GM13976 (cell line): ENCODE measurements around the gene OR13J1.

Source experiments
- DNase-seq: peaks from one replicate; pipeline ENCODE4 v3.0.0; 2012; ENCODE audit warnings: low spot score
- CTCF ChIP-seq: IDR thresholded peaks from 2 replicates; pipeline ENCODE4 v1.5.1; 2012; ENCODE audit warnings: borderline replicate concordance, mild to moderate bottlenecking; ENCODE audit not compliant: insufficient read depth; ENCODE audit errors: extremely low read depth, missing control alignments, control extremely low read depth
- in situ Hi-C: fragments of 300-500 bp; cut with MboI; formaldehyde crosslinking; loops from one replicate; pipeline ENCODE4 v1.12.0; 2022; ENCODE audit warnings: low sequenced_read_pairs, mixed read lengths, inconsistent platforms; ENCODE audit not compliant: unreplicated experiment

The OR13J1 gene

GRCh38 chr9:35867538-35867937 lies 2.7 kb downstream of the OR13J1 start:
- in situ Hi-C loops = no loop called here
- no peak for DNase-seq
- TF ChIP-seq CTCF = no peak

- DNase-seq = no peak
- no peak for TF ChIP-seq CTCF
These were observed 5.4 kb downstream of the OR13J1 start for GRCh38 chr9:35864695-35865255.

GRCh38 chr9:35863583-35863982 lies 6.6 kb downstream of the OR13J1 start:
- TF ChIP-seq CTCF = no peak
- in situ Hi-C loops = no loop called here
- no peak for DNase-seq

More at GRCh38 chr9:35864695-35865255, 5.4 kb downstream of the OR13J1 start:
- in situ Hi-C loops = no loop called here

DNA sequence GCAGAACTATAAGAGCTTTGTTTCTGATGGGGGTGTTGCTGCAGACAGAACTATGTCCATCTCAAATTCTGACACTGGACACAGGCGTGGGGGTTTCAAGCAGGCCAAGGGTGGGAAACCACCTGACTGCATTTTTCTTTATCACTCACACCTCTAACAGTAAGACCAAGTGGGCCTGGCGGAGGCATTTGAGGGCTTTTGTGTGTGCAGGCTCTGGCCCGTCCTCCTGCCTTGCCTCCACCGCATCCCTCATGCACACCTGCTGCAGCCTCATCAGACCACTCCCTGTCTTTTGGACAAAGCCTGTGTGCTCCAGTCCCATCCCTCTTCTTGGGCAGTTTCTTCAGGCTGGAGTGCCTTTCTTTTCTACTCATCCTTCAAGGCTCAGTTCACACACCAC lies 7.9 kb downstream of the OR13J1 start:
- in situ Hi-C loops = no loop called here
- no peak for DNase-seq
- no peak for TF ChIP-seq CTCF

GRCh38 chr9:35861161-35861897 lies 8.9 kb downstream of the OR13J1 start:
- TF ChIP-seq CTCF = no peak
- in situ Hi-C loops = no loop called here
- no peak for DNase-seq

- DNase-seq = no peak
- in situ Hi-C loops = no loop called here
- no peak for TF ChIP-seq CTCF
These were observed 10.2 kb downstream of the OR13J1 start for GRCh38 chr9:35859990-35860339.
